RWPE2 (cell line): ENCODE measurements around the gene NGF.

Source experiments
- ATAC-seq: fragments of 200-7000 bp; cut with Tn5 transposase; 3 replicates; pipeline ENCODE4 v1.9.1; 2021; ENCODE audit warnings: low read depth
- DNase-seq: peaks from one replicate; pipeline ENCODE4 v3.0.0-alpha.2; 2020; ENCODE audit warnings: low spot score
- H3K27ac ChIP-seq: fragments of 450-650 bp; 2 replicates; pipeline ENCODE4 v1.5.1; 2017; ENCODE audit warnings: mild to moderate bottlenecking; ENCODE audit not compliant: poor library complexity, severe bottlenecking
- H3K27me3 ChIP-seq: fragments of 250-450 bp; sonication (Bioruptor Pico); 2 replicates; pipeline ENCODE4 v1.5.1; 2021; ENCODE audit warnings: mild to moderate bottlenecking, moderate library complexity; ENCODE audit not compliant: insufficient read depth, poor library complexity, severe bottlenecking
- H3K36me3 ChIP-seq: fragments of 250-450 bp; sonication (Bioruptor Pico); 2 replicates; pipeline ENCODE4 v1.5.1; 2020; ENCODE audit warnings: low read depth, mild to moderate bottlenecking, moderate library complexity
- H3K4me1 ChIP-seq: fragments of 250-450 bp; sonication (Bioruptor Pico); 2 replicates; pipeline ENCODE4 v1.5.1; 2021; ENCODE audit warnings: mild to moderate bottlenecking, moderate library complexity; ENCODE audit not compliant: insufficient read depth, poor library complexity, severe bottlenecking
- H3K4me3 ChIP-seq: fragments of 250-450 bp; sonication (Bioruptor Pico); 2 replicates; pipeline ENCODE4 v1.5.1; 2021; ENCODE audit warnings: mild to moderate bottlenecking, moderate library complexity; ENCODE audit not compliant: severe bottlenecking
- H3K9me3 ChIP-seq: fragments of 250-450 bp; sonication (Bioruptor Pico); 2 replicates; pipeline ENCODE4 v1.5.1; 2021; ENCODE audit warnings: mild to moderate bottlenecking, moderate library complexity; ENCODE audit not compliant: severe bottlenecking
- TF ChIP-seq, protein P1 (sequence below): fragments of 450-650 bp; IDR thresholded peaks from one replicate; pipeline ENCODE4 v1.5.1; 2017; ENCODE audit warnings: mild to moderate bottlenecking, moderate library complexity; ENCODE audit not compliant: poor library complexity, severe bottlenecking

NGF gene

DNA sequence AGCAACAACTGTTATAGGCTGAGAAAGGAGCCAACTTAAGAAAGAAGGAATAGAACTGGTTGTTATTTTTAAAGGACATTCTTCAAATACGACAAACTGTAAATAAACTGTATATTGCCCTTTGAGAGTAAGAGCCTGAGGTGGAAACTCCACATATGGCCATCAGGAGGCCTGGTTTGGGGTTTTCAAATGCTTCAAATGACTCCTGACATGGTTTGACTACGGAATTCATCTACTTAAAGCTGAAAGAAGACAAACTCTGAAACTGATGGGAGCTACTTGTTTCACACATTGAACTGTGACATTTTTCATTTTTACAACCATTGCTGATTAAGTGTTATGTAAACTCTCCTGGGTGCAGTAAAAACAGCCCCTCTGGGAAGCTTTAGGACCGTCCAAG is 59.8 kb downstream of the NGF start:
- ATAC-seq (no peak), DNase-seq (no peak)
- H3K9me3 ChIP-seq: peaks cover 4% of the 10 kb centered on the region
- no peaks in the 10 kb centered on the region for H3K27me3 ChIP-seq
- no peaks in the 10 kb centered on the region for H3K36me3 ChIP-seq
- no peak overlapping the region for H3K4me3 ChIP-seq
- TF ChIP-seq, protein P1, sequence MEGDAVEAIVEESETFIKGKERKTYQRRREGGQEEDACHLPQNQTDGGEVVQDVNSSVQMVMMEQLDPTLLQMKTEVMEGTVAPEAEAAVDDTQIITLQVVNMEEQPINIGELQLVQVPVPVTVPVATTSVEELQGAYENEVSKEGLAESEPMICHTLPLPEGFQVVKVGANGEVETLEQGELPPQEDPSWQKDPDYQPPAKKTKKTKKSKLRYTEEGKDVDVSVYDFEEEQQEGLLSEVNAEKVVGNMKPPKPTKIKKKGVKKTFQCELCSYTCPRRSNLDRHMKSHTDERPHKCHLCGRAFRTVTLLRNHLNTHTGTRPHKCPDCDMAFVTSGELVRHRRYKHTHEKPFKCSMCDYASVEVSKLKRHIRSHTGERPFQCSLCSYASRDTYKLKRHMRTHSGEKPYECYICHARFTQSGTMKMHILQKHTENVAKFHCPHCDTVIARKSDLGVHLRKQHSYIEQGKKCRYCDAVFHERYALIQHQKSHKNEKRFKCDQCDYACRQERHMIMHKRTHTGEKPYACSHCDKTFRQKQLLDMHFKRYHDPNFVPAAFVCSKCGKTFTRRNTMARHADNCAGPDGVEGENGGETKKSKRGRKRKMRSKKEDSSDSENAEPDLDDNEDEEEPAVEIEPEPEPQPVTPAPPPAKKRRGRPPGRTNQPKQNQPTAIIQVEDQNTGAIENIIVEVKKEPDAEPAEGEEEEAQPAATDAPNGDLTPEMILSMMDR: no peak
- H3K4me1 ChIP-seq: no peaks in the 10 kb centered on the region
- no peak overlapping the region for H3K27ac ChIP-seq

GRCh38 chr1:115277276-115277675 is 60.8 kb downstream of the NGF start:
- H3K4me1 ChIP-seq: no peaks in the 10 kb centered on the region
- ATAC-seq (no peak), DNase-seq (no peak)
- peaks cover 4% of the 10 kb centered on the region for H3K9me3 ChIP-seq
- no peak overlapping the region for H3K27ac ChIP-seq
- H3K36me3 ChIP-seq: no peaks in the 10 kb centered on the region
- TF ChIP-seq, protein P1: no peak
- H3K4me3 ChIP-seq: no peak overlapping the region
- H3K27me3 ChIP-seq: no peaks in the 10 kb centered on the region

DNA sequence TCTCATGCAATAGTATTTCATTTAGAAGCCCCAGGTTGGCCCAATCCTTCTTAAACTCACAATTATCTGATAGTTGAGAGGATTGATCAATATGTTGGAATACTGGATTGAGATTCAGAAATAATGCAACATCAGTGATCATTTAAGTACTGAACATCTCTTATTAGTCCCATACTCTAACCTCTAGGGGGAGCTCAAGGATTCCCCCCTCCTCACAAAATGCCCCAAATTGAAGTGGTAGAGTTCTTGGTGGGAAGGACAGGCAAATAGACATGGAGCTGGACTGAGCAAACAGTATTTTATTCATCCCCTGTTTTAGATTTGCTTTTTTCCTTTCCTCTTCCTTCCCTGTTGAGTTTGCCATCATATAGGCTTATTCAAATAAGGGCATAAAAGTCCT is 62.8 kb downstream of the NGF start:
- H3K36me3 ChIP-seq: no peaks in the 10 kb centered on the region
- H3K9me3 ChIP-seq: peaks cover 4% of the 10 kb centered on the region
- H3K4me3 ChIP-seq: no peak overlapping the region
- H3K27ac ChIP-seq: no peak overlapping the region
- no peak for ATAC-seq
- TF ChIP-seq, protein P1: peak; percentile 50
- no peaks in the 10 kb centered on the region for H3K27me3 ChIP-seq
- no peaks in the 10 kb centered on the region for H3K4me1 ChIP-seq
- no peak for DNase-seq

- peaks cover 4% of the 10 kb centered on the region for H3K9me3 ChIP-seq
- H3K36me3 ChIP-seq: no peaks in the 10 kb centered on the region
- no peak overlapping the region for H3K27ac ChIP-seq
- H3K27me3 ChIP-seq: no peaks in the 10 kb centered on the region
- DNase-seq: no peak
- H3K4me1 ChIP-seq: no peaks in the 10 kb centered on the region
- no peak for ATAC-seq
- TF ChIP-seq, protein P1: no peak
- no peak overlapping the region for H3K4me3 ChIP-seq
Measured at GRCh38 chr1:115274467-115274866, 63.6 kb downstream of the NGF start.

GRCh38 chr1:115266729-115267421 is 71.2 kb downstream of the NGF start:
- Histone ChIP-seq H3K36me3 (no peaks in the 10 kb centered on the region), H3K27me3 (no peaks in the 10 kb centered on the region), H3K4me1 (no peaks in the 10 kb centered on the region), H3K27ac (no peak overlapping the region), H3K4me3 (no peak overlapping the region), H3K9me3 (no peaks in the 10 kb centered on the region)
- DNase-seq (no peak), ATAC-seq (no peak)
- TF ChIP-seq, protein P1: no peak
